ENCODE data around the gene TFDP2. TPM values are rescaled to one million over a fixed set of nuclear protein-coding genes. Genes with fewer than 3 reads are reported as not detected.
"Not testable (repeated sequence)": the region's sequence is repeated elsewhere in the genome, so short reads cannot be mapped to it uniquely, and the experiment has no call there.

TFDP2 gene
- total and polyA plus RNA-seq, 4 donors: 22.9 to 57.2 (median 34.5) TPM

DNA sequence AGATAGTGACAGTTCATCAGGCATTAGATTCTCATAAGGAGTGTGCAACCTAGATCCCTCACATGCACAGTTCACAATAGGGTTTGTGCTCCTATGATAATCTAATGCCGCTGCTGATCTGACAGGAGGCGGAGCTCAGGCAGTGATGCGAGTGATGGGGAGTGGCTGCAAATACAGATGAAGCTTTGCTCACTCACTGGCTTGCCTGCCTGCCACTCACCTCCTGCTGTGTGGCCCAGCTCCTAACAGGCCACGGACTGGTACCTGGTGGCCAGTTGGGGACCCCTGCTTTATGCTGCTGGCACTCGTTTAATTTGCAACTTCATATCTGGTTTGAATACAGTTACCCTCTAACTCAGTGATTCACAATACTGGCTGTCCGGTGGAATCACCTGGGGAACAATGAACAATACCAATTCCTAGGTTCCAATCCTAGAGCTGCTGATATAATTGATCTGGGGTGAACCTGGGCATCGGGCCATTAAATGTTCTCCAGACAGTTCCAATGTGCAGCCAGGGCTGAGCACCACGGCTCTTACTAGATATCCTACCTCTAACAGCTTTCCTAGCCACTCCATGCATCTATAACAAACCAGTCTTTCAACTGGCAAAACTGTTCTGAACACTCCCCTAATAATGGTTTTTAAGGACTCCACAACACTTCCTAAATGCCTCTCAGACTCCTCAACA lies 141.5 kb downstream of the TFDP2 start:
- DNase-seq (ENCODE audit: low read depth in 4 of 6, low spot score in 6 of 6): peak in 1 of 6 donors; percentile 26
- 85% methylated on average over 8 of the region's 8 CpGs for WGBS (ENCODE audit: insufficient coverage)
- no peaks in the 10 kb centered on the region for H3K4me1 ChIP-seq (ENCODE audit: control insufficient read depth, insufficient read depth, low read length)
- no peak overlapping the region for H3K27ac ChIP-seq (ENCODE audit: low read depth, low read length)
- no peaks in the 10 kb centered on the region for H3K27me3 ChIP-seq (ENCODE audit: control insufficient read depth, insufficient read depth, low read length)
- no peaks in the 10 kb centered on the region for H3K36me3 ChIP-seq (ENCODE audit: control insufficient read depth, insufficient read depth, low read length)
- no peak overlapping the region for H3K4me3 ChIP-seq (ENCODE audit: low read depth, low read length)
- no peaks in the 10 kb centered on the region for H3K9me3 ChIP-seq (ENCODE audit: control insufficient read depth, insufficient read depth, low read length)

- H3K4me3 ChIP-seq (ENCODE audit: low read depth, low read length); H3K27ac ChIP-seq (ENCODE audit: low read depth, low read length); H3K36me3 ChIP-seq (ENCODE audit: control insufficient read depth, insufficient read depth, low read length); H3K9me3 ChIP-seq (ENCODE audit: control insufficient read depth, insufficient read depth, low read length); DNase-seq (ENCODE audit: low read depth in 4 of 6, low spot score in 6 of 6); H3K4me1 ChIP-seq (ENCODE audit: control insufficient read depth, insufficient read depth, low read length); H3K27me3 ChIP-seq (ENCODE audit: control insufficient read depth, insufficient read depth, low read length): not testable (repeated sequence)
- WGBS (ENCODE audit: insufficient coverage): 92% methylated on average over 3 of the region's 7 CpGs
These were observed 144.4 kb downstream of the TFDP2 start for GRCh38 chr3:142004957-142005356.

DNA sequence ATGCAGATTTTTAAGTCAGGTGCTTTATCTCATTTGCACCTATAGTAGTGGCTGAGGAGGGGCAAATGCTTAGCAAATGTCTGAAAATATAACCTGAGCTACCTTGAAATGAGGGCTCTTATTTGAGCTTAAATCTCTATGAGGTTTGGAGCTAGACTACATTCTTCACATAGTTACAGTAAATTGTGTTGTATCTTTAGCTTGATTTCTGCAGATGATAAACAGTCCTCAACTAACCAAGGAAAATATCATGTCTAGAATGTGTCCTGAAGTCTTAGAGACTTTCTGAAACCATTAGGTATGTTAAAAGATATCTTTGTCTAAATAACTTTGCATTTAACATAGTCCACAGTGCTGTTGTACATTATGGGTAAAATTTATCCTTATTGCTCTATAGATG lies 145.3 kb downstream of the TFDP2 start:
- H3K4me1 ChIP-seq (ENCODE audit: control insufficient read depth, insufficient read depth, low read length): no peaks in the 10 kb centered on the region
- no peak overlapping the region for H3K4me3 ChIP-seq (ENCODE audit: low read depth, low read length)
- peak in 1 of 6 donors; percentile 6 for DNase-seq (ENCODE audit: low read depth in 4 of 6, low spot score in 6 of 6)
- H3K27me3 ChIP-seq (ENCODE audit: control insufficient read depth, insufficient read depth, low read length): no peaks in the 10 kb centered on the region
- peaks cover 3% of the 10 kb centered on the region for H3K36me3 ChIP-seq (ENCODE audit: control insufficient read depth, insufficient read depth, low read length)
- no peak overlapping the region for H3K27ac ChIP-seq (ENCODE audit: low read depth, low read length)
- H3K9me3 ChIP-seq (ENCODE audit: control insufficient read depth, insufficient read depth, low read length): no peaks in the 10 kb centered on the region

GRCh38 chr3:142003291-142003690 lies 146.1 kb downstream of the TFDP2 start:
- 100% methylated on average over 2 of the region's 3 CpGs for WGBS (ENCODE audit: insufficient coverage)
- DNase-seq (ENCODE audit: low read depth in 4 of 6, low spot score in 6 of 6): no peak
- H3K4me1 ChIP-seq (ENCODE audit: control insufficient read depth, insufficient read depth, low read length): no peaks in the 10 kb centered on the region
- no peak overlapping the region for H3K27ac ChIP-seq (ENCODE audit: low read depth, low read length)
- no peaks in the 10 kb centered on the region for H3K27me3 ChIP-seq (ENCODE audit: control insufficient read depth, insufficient read depth, low read length)
- no peak overlapping the region for H3K4me3 ChIP-seq (ENCODE audit: low read depth, low read length)
- peaks cover 3% of the 10 kb centered on the region for H3K36me3 ChIP-seq (ENCODE audit: control insufficient read depth, insufficient read depth, low read length)
- no peaks in the 10 kb centered on the region for H3K9me3 ChIP-seq (ENCODE audit: control insufficient read depth, insufficient read depth, low read length)

DNA sequence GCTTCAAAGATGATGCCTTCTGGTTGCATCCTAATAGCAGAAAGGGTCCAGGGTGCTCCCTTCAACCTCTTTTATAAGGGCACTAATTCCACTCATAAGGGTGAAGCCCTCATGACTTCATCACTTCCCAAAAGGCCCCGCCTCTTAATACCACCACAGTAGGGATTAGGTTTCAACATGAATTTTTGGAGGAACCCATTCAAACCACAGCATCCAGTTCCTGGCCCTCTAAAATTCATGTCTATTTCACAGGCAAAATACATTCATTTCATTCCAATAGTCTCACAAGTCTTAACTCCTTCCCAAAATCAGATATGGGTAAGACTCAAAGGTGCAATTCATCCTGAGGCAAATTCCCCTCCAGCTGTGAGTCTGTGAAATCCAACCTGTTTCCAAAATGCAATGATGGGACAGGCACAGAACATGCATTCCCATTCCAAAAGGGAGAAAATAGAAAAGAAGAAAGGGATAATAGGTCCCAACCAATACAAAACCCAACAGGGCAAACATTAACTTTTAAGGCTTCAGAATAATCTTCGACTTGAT lies 148.9 kb downstream of the TFDP2 start:
- H3K27me3 ChIP-seq (ENCODE audit: control insufficient read depth, insufficient read depth, low read length): no peaks in the 10 kb centered on the region
- H3K36me3 ChIP-seq (ENCODE audit: control insufficient read depth, insufficient read depth, low read length): peaks cover 3% of the 10 kb centered on the region
- no peaks in the 10 kb centered on the region for H3K4me1 ChIP-seq (ENCODE audit: control insufficient read depth, insufficient read depth, low read length)
- no peak overlapping the region for H3K4me3 ChIP-seq (ENCODE audit: low read depth, low read length)
- no peak overlapping the region for H3K27ac ChIP-seq (ENCODE audit: low read depth, low read length)
- H3K9me3 ChIP-seq (ENCODE audit: control insufficient read depth, insufficient read depth, low read length): no peaks in the 10 kb centered on the region
- 100% methylated on average over 1 of the region's 2 CpGs for WGBS (ENCODE audit: insufficient coverage)
- DNase-seq (ENCODE audit: low read depth in 4 of 6, low spot score in 6 of 6): no peak

DNA sequence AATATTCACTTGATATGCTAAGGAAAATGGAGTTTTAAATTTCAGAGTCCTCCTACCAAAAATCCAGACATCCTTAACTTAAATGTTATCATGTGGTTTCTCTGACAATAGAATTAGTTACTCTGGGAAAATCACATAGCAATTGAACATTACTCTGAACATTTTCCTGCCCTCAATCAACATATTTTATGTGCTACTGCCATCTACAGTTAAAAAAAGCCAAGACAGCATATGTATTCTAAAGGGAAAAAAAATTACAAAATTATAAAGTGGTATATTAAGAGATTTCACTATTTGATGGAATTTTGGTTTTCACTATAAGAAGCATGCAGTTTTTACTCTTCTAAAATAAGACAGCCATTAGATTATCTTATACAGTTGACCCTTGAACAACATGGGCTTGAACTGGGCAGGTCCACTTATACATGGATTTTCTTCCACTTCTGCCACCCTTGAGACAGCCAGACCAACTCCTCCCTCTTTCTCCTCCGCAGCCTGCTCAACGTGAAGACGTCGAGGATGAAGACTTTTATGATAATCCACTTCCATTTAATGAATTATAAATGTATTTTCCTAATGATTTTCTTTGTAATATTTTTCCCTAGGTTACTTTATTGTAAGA lies 150.6 kb downstream of the TFDP2 start:
- no CpG with 5 or more reads among the region's 4 CpGs for WGBS (ENCODE audit: insufficient coverage)
- Histone ChIP-seq H3K4me1 (ENCODE audit: control insufficient read depth, insufficient read depth, low read length) (no peaks in the 10 kb centered on the region), H3K27ac (ENCODE audit: low read depth, low read length) (no peak overlapping the region), H3K36me3 (ENCODE audit: control insufficient read depth, insufficient read depth, low read length) (peaks cover 3% of the 10 kb centered on the region), H3K9me3 (ENCODE audit: control insufficient read depth, insufficient read depth, low read length) (no peaks in the 10 kb centered on the region), H3K4me3 (ENCODE audit: low read depth, low read length) (no peak overlapping the region), H3K27me3 (ENCODE audit: control insufficient read depth, insufficient read depth, low read length) (no peaks in the 10 kb centered on the region)
- DNase-seq (ENCODE audit: low read depth in 4 of 6, low spot score in 6 of 6): peak in 3 of 6 donors; percentile 7 to 74 (median 66)

DNA sequence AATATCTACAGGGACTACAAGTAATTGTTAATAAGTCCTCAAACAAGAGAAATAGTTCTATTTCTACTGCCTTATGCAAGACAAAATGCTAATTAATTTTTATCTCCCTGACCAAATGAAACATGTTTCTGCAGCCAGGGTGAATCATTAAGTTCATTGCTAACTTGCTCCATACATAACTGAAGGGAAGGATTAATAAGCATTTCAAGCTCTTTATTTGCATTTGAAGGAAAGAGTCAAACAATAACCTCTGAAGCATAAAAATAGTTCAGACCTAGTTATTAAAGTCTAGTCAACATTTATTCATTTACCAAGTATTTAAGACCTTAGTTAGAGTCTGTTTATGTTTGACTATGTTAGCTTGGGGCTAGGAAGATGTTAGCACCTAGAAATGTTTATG lies 152.9 kb downstream of the TFDP2 start:
- H3K27me3 ChIP-seq (ENCODE audit: control insufficient read depth, insufficient read depth, low read length): no peaks in the 10 kb centered on the region
- no peak overlapping the region for H3K4me3 ChIP-seq (ENCODE audit: low read depth, low read length)
- no peaks in the 10 kb centered on the region for H3K4me1 ChIP-seq (ENCODE audit: control insufficient read depth, insufficient read depth, low read length)
- no peaks in the 10 kb centered on the region for H3K9me3 ChIP-seq (ENCODE audit: control insufficient read depth, insufficient read depth, low read length)
- H3K27ac ChIP-seq (ENCODE audit: low read depth, low read length): no peak overlapping the region
- peaks cover 3% of the 10 kb centered on the region for H3K36me3 ChIP-seq (ENCODE audit: control insufficient read depth, insufficient read depth, low read length)
- DNase-seq (ENCODE audit: low read depth in 4 of 6, low spot score in 6 of 6): no peak

DNA sequence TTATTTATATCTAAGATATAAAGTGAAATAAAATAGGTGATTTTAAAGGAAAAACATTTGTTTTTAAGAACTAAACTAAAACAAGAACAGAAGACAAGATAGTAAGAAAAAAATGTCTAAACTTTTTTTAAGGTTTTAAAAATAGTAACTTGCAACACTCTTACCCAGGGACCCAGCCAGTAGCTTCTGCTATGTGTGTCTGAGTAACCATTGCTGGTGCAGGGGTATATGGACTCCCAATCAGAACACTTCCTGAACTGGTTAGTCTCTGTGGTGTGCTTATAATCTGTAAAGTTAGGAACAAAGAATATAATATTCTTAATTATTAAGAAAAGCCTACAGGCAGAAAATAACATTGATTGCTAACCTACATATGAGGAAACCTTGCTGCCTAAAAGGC lies 154.5 kb downstream of the TFDP2 start:
- H3K4me1 ChIP-seq (ENCODE audit: control insufficient read depth, insufficient read depth, low read length): no peaks in the 10 kb centered on the region
- H3K9me3 ChIP-seq (ENCODE audit: control insufficient read depth, insufficient read depth, low read length): no peaks in the 10 kb centered on the region
- no peak overlapping the region for H3K4me3 ChIP-seq (ENCODE audit: low read depth, low read length)
- no peak overlapping the region for H3K27ac ChIP-seq (ENCODE audit: low read depth, low read length)
- H3K27me3 ChIP-seq (ENCODE audit: control insufficient read depth, insufficient read depth, low read length): no peaks in the 10 kb centered on the region
- no peak for DNase-seq (ENCODE audit: low read depth in 4 of 6, low spot score in 6 of 6)
- H3K36me3 ChIP-seq (ENCODE audit: control insufficient read depth, insufficient read depth, low read length): no peaks in the 10 kb centered on the region

DNA sequence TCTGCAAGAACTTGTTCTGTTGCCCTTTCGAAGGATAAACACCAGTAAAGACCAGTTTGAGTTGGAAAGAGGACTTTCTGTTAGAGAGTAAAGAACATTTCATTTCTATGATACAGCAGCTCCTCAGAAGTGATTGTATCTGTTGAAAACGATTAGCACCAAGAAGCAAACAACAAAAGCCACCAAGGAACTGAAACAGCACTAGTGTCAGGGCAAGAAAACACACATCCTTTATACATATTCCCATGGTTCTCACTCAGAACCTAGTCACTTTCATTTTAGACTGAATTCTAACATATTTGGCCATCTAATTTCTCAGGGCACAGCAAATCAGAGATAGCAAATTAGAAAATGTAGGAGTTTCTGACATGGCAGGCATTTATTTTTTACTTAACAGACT lies 156.8 kb downstream of the TFDP2 start:
- no peaks in the 10 kb centered on the region for H3K4me1 ChIP-seq (ENCODE audit: control insufficient read depth, insufficient read depth, low read length)
- WGBS (ENCODE audit: insufficient coverage): 50% methylated on average over 1 of the region's 2 CpGs
- H3K27ac ChIP-seq (ENCODE audit: low read depth, low read length): no peak overlapping the region
- H3K9me3 ChIP-seq (ENCODE audit: control insufficient read depth, insufficient read depth, low read length): no peaks in the 10 kb centered on the region
- no peaks in the 10 kb centered on the region for H3K27me3 ChIP-seq (ENCODE audit: control insufficient read depth, insufficient read depth, low read length)
- H3K36me3 ChIP-seq (ENCODE audit: control insufficient read depth, insufficient read depth, low read length): peaks cover 3% of the 10 kb centered on the region
- DNase-seq (ENCODE audit: low read depth in 4 of 6, low spot score in 6 of 6): no peak
- H3K4me3 ChIP-seq (ENCODE audit: low read depth, low read length): no peak overlapping the region

- WGBS (ENCODE audit: insufficient coverage): no CpG with 5 or more reads among the region's 2 CpGs
- H3K36me3 ChIP-seq (ENCODE audit: control insufficient read depth, insufficient read depth, low read length): peaks cover 3% of the 10 kb centered on the region
- no peak for DNase-seq (ENCODE audit: low read depth in 4 of 6, low spot score in 6 of 6)
- no peaks in the 10 kb centered on the region for H3K9me3 ChIP-seq (ENCODE audit: control insufficient read depth, insufficient read depth, low read length)
- no peaks in the 10 kb centered on the region for H3K4me1 ChIP-seq (ENCODE audit: control insufficient read depth, insufficient read depth, low read length)
- no peak overlapping the region for H3K27ac ChIP-seq (ENCODE audit: low read depth, low read length)
- no peak overlapping the region for H3K4me3 ChIP-seq (ENCODE audit: low read depth, low read length)
- no peaks in the 10 kb centered on the region for H3K27me3 ChIP-seq (ENCODE audit: control insufficient read depth, insufficient read depth, low read length)
These were observed 162.7 kb downstream of the TFDP2 start for GRCh38 chr3:141986548-141987107.
